Panc1 (cell line): ENCODE data around the gene ELFN2. TPM values are rescaled to one million over a fixed set of nuclear protein-coding genes. Genes with fewer than 3 reads are reported as not detected.

ENCODE experiments used
- ATAC-seq: fragments of 200-7000 bp; cut with Tn5 transposase; 2 replicates; pipeline ENCODE4 v1.9.1; 2020; ENCODE audit warnings: mild to moderate bottlenecking, moderate library complexity
- BruUV-seq: library from RNA; stranded (reverse); fragments of 400-500 nt; replicated peaks from 2 replicates; lab custom pipeline; 2021; lab: Mats Ljungman, UMichigan
- CTCF ChIA-PET: fragments of 300-600 bp; sonication (Branson Sonifier 250); formaldehyde crosslinking; loops from one replicate; lab custom pipeline; 2022; ENCODE audit warnings: antibody characterized with exemption; lab: Charles Lee
- POLR2A ChIA-PET: fragments of 300-600 bp; sonication (Branson Sonifier 250); formaldehyde crosslinking; loops from one replicate; lab custom pipeline; 2022; ENCODE audit warnings: antibody characterized with exemption; lab: Charles Lee
- DNase-seq: peaks from one replicate; pipeline ENCODE4 v3.0.0-alpha.2; 2010; ENCODE audit warnings: low read depth, low spot score
- H3K27ac ChIP-seq: 2 replicates; pipeline ENCODE4 v1.5.1; 2011; ENCODE audit warnings: mild to moderate bottlenecking, low read length, inconsistent platforms
- H3K27me3 ChIP-seq: fragments of 200-500 bp; sonication (Bioruptor generic); 2 replicates; pipeline ENCODE4 v1.6.0; 2014; ENCODE audit warnings: low read length, inconsistent platforms; ENCODE audit not compliant: control insufficient read depth, insufficient read depth
- H3K36me3 ChIP-seq: fragments of 200-500 bp; sonication (Bioruptor generic); 2 replicates; pipeline ENCODE4 v1.5.1; 2014; ENCODE audit warnings: inconsistent platforms, mild to moderate bottlenecking, low read length, moderate library complexity; ENCODE audit not compliant: control insufficient read depth, insufficient read depth
- H3K4me1 ChIP-seq: 2 replicates; pipeline ENCODE4 v1.5.1; 2011; ENCODE audit warnings: inconsistent platforms, mild to moderate bottlenecking, low read length, moderate library complexity; ENCODE audit not compliant: control insufficient read depth, insufficient read depth
- H3K4me3 ChIP-seq, 2 experiments: 2 replicates each; pipeline ENCODE4 v1.5.1; 2011 to 2012; ENCODE audit warnings: low read depth in 2 of 2, low read length in 2 of 2, mild to moderate bottlenecking in 2 of 2, inconsistent platforms in 1 of 2, moderate library complexity in 1 of 2
- H3K9me3 ChIP-seq: fragments of 200-500 bp; sonication (Bioruptor generic); 2 replicates; pipeline ENCODE4 v1.5.1; 2014; ENCODE audit warnings: low read depth, mild to moderate bottlenecking, inconsistent platforms, low read length, moderate library complexity; ENCODE audit not compliant: control insufficient read depth, insufficient read depth
- POLR2AphosphoS5 ChIP-seq: IDR thresholded peaks from 2 replicates; pipeline ENCODE4 v1.6.1; 2012; ENCODE audit warnings: mild to moderate bottlenecking, low read depth, low read length, moderate library complexity
- SIN3A ChIP-seq: IDR thresholded peaks from 2 replicates; pipeline ENCODE4 v1.6.1; 2012; ENCODE audit warnings: low read depth, mild to moderate bottlenecking, low read length, moderate library complexity, borderline replicate concordance; ENCODE audit not compliant: insufficient read depth
- TCF7L2 ChIP-seq: IDR thresholded peaks from 2 replicates; pipeline ENCODE4 v1.6.1; 2011; ENCODE audit warnings: mild to moderate bottlenecking, low read depth, low read length, inconsistent platforms
- in situ Hi-C: cut with HindIII; loops from 2 replicates; pipeline ENCODE4 v1.10.0; 2016; ENCODE audit warnings: low sequenced_read_pairs, low pct_unique_long_range_greater_than_20kb
- intact Hi-C: fragments of 100-400 bp; cut with micrococcal nuclease; formaldehyde crosslinking; loops from one replicate; pipeline ENCODE4 v1.10.0; 2022; ENCODE audit not compliant: unreplicated experiment
- total RNA-seq: library from RNA; stranded (reverse); gene quantifications from one replicate; pipeline ENCODE4 v1.2.1, GENCODE V29; 2021; ENCODE audit not compliant: unreplicated experiment
- TF ChIP-seq, protein P1 (sequence below), 2 experiments: IDR thresholded peaks; 2 replicates each; pipeline ENCODE4 v1.6.1; 2011 to 2012; ENCODE audit warnings: low read depth in 2 of 2, control low read depth in 1 of 2, low read length in 1 of 2, mild to moderate bottlenecking in 1 of 2, moderate library complexity in 1 of 2; ENCODE audit not compliant: insufficient read depth in 1 of 2
- TF ChIP-seq, protein P2 (sequence below): fragments of 450-650 bp; IDR thresholded peaks from 2 replicates; pipeline ENCODE4 v1.5.1; 2017; ENCODE audit warnings: mild to moderate bottlenecking

Gene ELFN2
- total RNA-seq, 1 experiment from 2014 or later: 2.9 TPM

DNA sequence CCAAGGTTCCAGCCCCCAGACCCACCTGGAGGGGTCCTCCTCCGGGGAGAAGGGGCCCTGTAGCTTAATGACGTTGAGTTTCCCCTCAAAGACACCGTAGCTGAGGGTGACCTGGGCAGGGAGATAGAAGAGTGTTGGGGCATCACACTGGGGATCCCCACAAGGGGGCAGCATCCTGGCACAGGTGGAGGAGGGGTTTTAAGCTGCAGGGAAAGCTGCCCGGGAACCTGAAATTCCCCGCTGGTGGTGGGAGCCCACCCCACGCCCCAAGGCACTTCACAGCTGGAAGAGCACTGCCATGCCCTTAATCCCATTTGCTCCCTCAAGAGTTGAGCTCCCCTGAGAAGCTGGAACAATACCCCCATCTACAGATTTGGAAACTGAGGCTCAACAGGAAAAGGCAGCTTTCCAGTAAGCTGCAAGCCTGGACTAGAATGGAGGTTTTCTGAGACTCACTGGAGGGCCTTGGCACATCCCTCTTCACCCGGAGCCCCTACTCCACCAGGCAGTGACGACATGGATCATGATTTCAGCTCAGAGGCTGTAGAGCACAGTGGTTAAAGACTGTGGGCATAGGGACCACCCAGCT, 45.2 kb upstream of the ELFN2 start:
- H3K27me3 ChIP-seq: no peaks in the 10 kb centered on the region
- BruUV-seq: no TSS peak
- TF ChIP-seq TCF7L2 (no peak), SIN3A (no peak), POLR2AphosphoS5 (no peak)
- TF ChIP-seq, protein P1, sequence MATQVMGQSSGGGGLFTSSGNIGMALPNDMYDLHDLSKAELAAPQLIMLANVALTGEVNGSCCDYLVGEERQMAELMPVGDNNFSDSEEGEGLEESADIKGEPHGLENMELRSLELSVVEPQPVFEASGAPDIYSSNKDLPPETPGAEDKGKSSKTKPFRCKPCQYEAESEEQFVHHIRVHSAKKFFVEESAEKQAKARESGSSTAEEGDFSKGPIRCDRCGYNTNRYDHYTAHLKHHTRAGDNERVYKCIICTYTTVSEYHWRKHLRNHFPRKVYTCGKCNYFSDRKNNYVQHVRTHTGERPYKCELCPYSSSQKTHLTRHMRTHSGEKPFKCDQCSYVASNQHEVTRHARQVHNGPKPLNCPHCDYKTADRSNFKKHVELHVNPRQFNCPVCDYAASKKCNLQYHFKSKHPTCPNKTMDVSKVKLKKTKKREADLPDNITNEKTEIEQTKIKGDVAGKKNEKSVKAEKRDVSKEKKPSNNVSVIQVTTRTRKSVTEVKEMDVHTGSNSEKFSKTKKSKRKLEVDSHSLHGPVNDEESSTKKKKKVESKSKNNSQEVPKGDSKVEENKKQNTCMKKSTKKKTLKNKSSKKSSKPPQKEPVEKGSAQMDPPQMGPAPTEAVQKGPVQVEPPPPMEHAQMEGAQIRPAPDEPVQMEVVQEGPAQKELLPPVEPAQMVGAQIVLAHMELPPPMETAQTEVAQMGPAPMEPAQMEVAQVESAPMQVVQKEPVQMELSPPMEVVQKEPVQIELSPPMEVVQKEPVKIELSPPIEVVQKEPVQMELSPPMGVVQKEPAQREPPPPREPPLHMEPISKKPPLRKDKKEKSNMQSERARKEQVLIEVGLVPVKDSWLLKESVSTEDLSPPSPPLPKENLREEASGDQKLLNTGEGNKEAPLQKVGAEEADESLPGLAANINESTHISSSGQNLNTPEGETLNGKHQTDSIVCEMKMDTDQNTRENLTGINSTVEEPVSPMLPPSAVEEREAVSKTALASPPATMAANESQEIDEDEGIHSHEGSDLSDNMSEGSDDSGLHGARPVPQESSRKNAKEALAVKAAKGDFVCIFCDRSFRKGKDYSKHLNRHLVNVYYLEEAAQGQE (IDR thresholded peaks at IDR 0.05; ENCODE audit: insufficient read depth in 1 of 2, low read depth in 2 of 2, low read length in 1 of 2): no peak
- TF ChIP-seq, protein P2, sequence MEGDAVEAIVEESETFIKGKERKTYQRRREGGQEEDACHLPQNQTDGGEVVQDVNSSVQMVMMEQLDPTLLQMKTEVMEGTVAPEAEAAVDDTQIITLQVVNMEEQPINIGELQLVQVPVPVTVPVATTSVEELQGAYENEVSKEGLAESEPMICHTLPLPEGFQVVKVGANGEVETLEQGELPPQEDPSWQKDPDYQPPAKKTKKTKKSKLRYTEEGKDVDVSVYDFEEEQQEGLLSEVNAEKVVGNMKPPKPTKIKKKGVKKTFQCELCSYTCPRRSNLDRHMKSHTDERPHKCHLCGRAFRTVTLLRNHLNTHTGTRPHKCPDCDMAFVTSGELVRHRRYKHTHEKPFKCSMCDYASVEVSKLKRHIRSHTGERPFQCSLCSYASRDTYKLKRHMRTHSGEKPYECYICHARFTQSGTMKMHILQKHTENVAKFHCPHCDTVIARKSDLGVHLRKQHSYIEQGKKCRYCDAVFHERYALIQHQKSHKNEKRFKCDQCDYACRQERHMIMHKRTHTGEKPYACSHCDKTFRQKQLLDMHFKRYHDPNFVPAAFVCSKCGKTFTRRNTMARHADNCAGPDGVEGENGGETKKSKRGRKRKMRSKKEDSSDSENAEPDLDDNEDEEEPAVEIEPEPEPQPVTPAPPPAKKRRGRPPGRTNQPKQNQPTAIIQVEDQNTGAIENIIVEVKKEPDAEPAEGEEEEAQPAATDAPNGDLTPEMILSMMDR: peak; percentile 79; the same call in 1 of the 2 replicates
- DNase-seq (no peak), ATAC-seq (peak; percentile 61; the same call in 1 of the 2 replicates)
- no peaks in the 10 kb centered on the region for H3K36me3 ChIP-seq
- POLR2A ChIA-PET: no interaction called here
- H3K9me3 ChIP-seq: no peaks in the 10 kb centered on the region
- intact Hi-C loops: no loop called here
- in situ Hi-C loops: no loop called here
- H3K4me3 ChIP-seq: no peak overlapping the region
- no peak overlapping the region for H3K27ac ChIP-seq
- CTCF ChIA-PET: interaction anchor here (0.7 to 1.3 kb wide), 4 partner anchors 9 to 27 kb away, joined by 3 to 5 read pairs (median 4); partner anchors contain the start of gene MFNG
- H3K4me1 ChIP-seq: no peaks in the 10 kb centered on the region

DNA sequence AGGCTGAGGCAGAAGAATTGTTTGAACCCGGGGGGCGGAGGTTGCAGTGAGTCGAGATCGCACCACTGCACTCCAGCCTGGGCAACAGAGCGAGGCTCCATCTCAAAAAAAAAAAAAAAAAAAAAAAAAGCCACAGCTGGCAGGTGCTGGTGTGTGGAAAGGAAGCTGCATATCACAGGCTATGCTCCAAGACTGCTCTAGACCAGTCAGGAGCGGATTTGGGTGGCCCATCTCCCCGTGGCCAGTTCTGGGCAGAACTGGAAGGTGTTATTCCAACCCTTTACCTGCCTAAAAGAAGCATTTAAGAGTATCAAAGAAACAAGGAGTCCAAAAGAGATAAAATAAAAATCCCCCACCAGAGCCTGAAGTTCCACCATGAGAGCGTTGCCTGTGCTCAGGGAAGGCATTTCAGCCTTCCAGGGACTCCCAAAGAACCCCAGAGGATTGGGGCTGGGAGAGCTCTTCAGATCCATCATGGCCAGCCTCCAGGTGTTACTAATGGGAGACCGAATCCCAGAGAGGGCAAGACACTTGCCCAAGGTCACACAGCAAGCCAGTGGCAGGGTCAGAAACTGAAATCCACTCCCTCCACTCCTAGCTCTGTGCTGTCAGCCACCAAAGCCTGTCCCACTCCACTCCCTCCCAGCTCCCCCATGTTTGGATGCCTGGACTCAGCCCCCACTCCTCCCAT, 44.6 kb upstream of the ELFN2 start:
- no peak for TF ChIP-seq TCF7L2
- TF ChIP-seq, protein P1 (IDR thresholded peaks at IDR 0.05; ENCODE audit: insufficient read depth in 1 of 2, low read depth in 2 of 2, low read length in 1 of 2): no peak
- TF ChIP-seq, protein P2: no peak
- no peak for TF ChIP-seq SIN3A
- TF ChIP-seq POLR2AphosphoS5: no peak
- no peaks in the 10 kb centered on the region for H3K9me3 ChIP-seq
- no peak for DNase-seq
- no peak overlapping the region for H3K27ac ChIP-seq
- H3K27me3 ChIP-seq: no peaks in the 10 kb centered on the region
- ATAC-seq: no peak
- POLR2A ChIA-PET: no interaction called here
- no peaks in the 10 kb centered on the region for H3K36me3 ChIP-seq
- no peak overlapping the region for H3K4me3 ChIP-seq
- in situ Hi-C loops: no loop called here
- CTCF ChIA-PET: interaction anchor here (0.6 to 1.3 kb wide), 3 partner anchors 9 to 76 kb away, joined by 3 to 5 read pairs (median 3); no protein-coding TSS in a partner anchor
- no peaks in the 10 kb centered on the region for H3K4me1 ChIP-seq
- intact Hi-C loops: no loop called here
- no TSS peak for BruUV-seq
